ENCODE measurements around the gene CLPSL2.

The CLPSL2 gene

GRCh38 chr6:35733633-35734032 lies 42.8 kb upstream of the CLPSL2 start:
- TF ChIP-seq POLR2AphosphoS5 (IDR thresholded peaks at IDR 0.05; ENCODE audit: low read depth, low read length) (no peak), SIN3A (IDR thresholded peaks at IDR 0.05; ENCODE audit: borderline replicate concordance, insufficient read depth, low read length) (no peak), TAF1 (IDR thresholded peaks at IDR 0.05; ENCODE audit: borderline replicate concordance, insufficient read depth, low read length) (no peak), FOXP2 (optimal IDR thresholded peaks at IDR 0.05; ENCODE audit: borderline replicate concordance, extremely low read depth, extremely low read length, insufficient read depth) (no peak)

GRCh38 chr6:35735452-35735851 lies 40.9 kb upstream of the CLPSL2 start:
- TF ChIP-seq TAF1 (IDR thresholded peaks at IDR 0.05; ENCODE audit: borderline replicate concordance, insufficient read depth, low read length) (no peak), SIN3A (IDR thresholded peaks at IDR 0.05; ENCODE audit: borderline replicate concordance, insufficient read depth, low read length) (no peak), REST (IDR thresholded peaks at IDR 0.05; ENCODE audit: insufficient read depth in 1 of 2, low read depth in 2 of 2, low read length in 2 of 2) (no peak), POLR2AphosphoS5 (IDR thresholded peaks at IDR 0.05; ENCODE audit: low read depth, low read length) (no peak)

- TF ChIP-seq REST (IDR thresholded peaks at IDR 0.05; ENCODE audit: insufficient read depth in 1 of 2, low read depth in 2 of 2, low read length in 2 of 2) (no peak), FOXP2 (optimal IDR thresholded peaks at IDR 0.05; ENCODE audit: borderline replicate concordance, extremely low read depth, extremely low read length, insufficient read depth) (no peak), TAF1 (IDR thresholded peaks at IDR 0.05; ENCODE audit: borderline replicate concordance, insufficient read depth, low read length) (no peak), SIN3A (IDR thresholded peaks at IDR 0.05; ENCODE audit: borderline replicate concordance, insufficient read depth, low read length) (no peak), POLR2AphosphoS5 (IDR thresholded peaks at IDR 0.05; ENCODE audit: low read depth, low read length) (no peak)
Observed at GRCh38 chr6:35736253-35736894, 40.0 kb upstream of the CLPSL2 start.

GRCh38 chr6:35736982-35737412 lies 39.4 kb upstream of the CLPSL2 start, which contains the start of gene ARMC12:
TSS of gene ARMC12 (plus strand) at chr6:35737032. CDS start at chr6:35737109, 77 bp downstream.
- TF ChIP-seq FOXP2 (optimal IDR thresholded peaks at IDR 0.05; ENCODE audit: borderline replicate concordance, extremely low read depth, extremely low read length, insufficient read depth): no peak
- TF ChIP-seq TAF1 (IDR thresholded peaks at IDR 0.05; ENCODE audit: borderline replicate concordance, insufficient read depth, low read length): no peak
- TF ChIP-seq REST (IDR thresholded peaks at IDR 0.05; ENCODE audit: insufficient read depth in 1 of 2, low read depth in 2 of 2, low read length in 2 of 2): no peak
- no peak for TF ChIP-seq POLR2AphosphoS5 (IDR thresholded peaks at IDR 0.05; ENCODE audit: low read depth, low read length)
- TF ChIP-seq SIN3A (IDR thresholded peaks at IDR 0.05; ENCODE audit: borderline replicate concordance, insufficient read depth, low read length): no peak

GRCh38 chr6:35737413-35738211 lies 38.8 kb upstream of the CLPSL2 start:
- no peak for TF ChIP-seq POLR2AphosphoS5 (IDR thresholded peaks at IDR 0.05; ENCODE audit: low read depth, low read length)
- TF ChIP-seq TAF1 (IDR thresholded peaks at IDR 0.05; ENCODE audit: borderline replicate concordance, insufficient read depth, low read length): no peak
- TF ChIP-seq SIN3A (IDR thresholded peaks at IDR 0.05; ENCODE audit: borderline replicate concordance, insufficient read depth, low read length): no peak
- no peak for TF ChIP-seq REST (IDR thresholded peaks at IDR 0.05; ENCODE audit: insufficient read depth in 1 of 2, low read depth in 2 of 2, low read length in 2 of 2)
- no peak for TF ChIP-seq FOXP2 (optimal IDR thresholded peaks at IDR 0.05; ENCODE audit: borderline replicate concordance, extremely low read depth, extremely low read length, insufficient read depth)
